Measurements from ENCODE around the gene TNFRSF1A. TPM values are rescaled to one million over a fixed set of nuclear protein-coding genes. Genes with fewer than 3 reads are reported as not detected.
"Not testable (repeated sequence)": the region's sequence is repeated elsewhere in the genome, so short reads cannot be mapped to it uniquely, and the experiment has no call there.

Gene TNFRSF1A
- total RNA-seq, 4 donors from 2014 or later, result 196 to 437 (median 306) TPM

- H3K36me3 ChIP-seq, result no peaks in the 10 kb centered on the region
- H3K4me3 ChIP-seq, result no peak overlapping the region
- TF ChIP-seq POLR2A (IDR thresholded peaks at IDR 0.05) (no peak), EP300 (IDR thresholded peaks at IDR 0.05) (no peak), CTCF (IDR thresholded peaks at IDR 0.05) (no peak)
- 80 to 85% methylated on average over 5 of the region's 5 CpGs for WGBS, 2 donors
- DNase-seq (ENCODE audit: low spot score in 2 of 2), result no peak
- peaks cover 4 to 62% (median 38%) of the 10 kb centered on the region in 4 donors for H3K4me1 ChIP-seq
- H3K27ac ChIP-seq, result peak overlapping the region in 3 of 4 donors; percentile 73 to 99 (median 79)
- no peaks in the 10 kb centered on the region for H3K27me3 ChIP-seq
- H3K9me3 ChIP-seq, result no peaks in the 10 kb centered on the region
Measured at GRCh38 chr12:6346235-6346832, 4.5 kb upstream of the TNFRSF1A start.

GRCh38 chr12:6345319-6346091, 3.6 kb upstream of the TNFRSF1A start:
- 57 to 62% methylated on average over 10 of the region's 10 CpGs for WGBS, 2 donors
- TF ChIP-seq EP300 (IDR thresholded peaks at IDR 0.05) (peak in 1 of 2 donors; percentile 58), CTCF (IDR thresholded peaks at IDR 0.05) (no peak)
- no peak overlapping the region for H3K4me3 ChIP-seq
- no peak for DNase-seq (ENCODE audit: low spot score in 2 of 2)
- H3K27ac ChIP-seq, result peak overlapping the region in 3 of 4 donors; percentile 73 to 99 (median 79)
- H3K36me3 ChIP-seq, result no peaks in the 10 kb centered on the region
- H3K27me3 ChIP-seq, result no peaks in the 10 kb centered on the region
- no peaks in the 10 kb centered on the region for H3K9me3 ChIP-seq
- H3K4me1 ChIP-seq, result peaks cover 4 to 62% (median 38%) of the 10 kb centered on the region in 4 donors

- peaks cover 4 to 72% (median 40%) of the 10 kb centered on the region in 4 donors for H3K4me1 ChIP-seq
- peak overlapping the region in 3 of 4 donors; percentile 99 for H3K27ac ChIP-seq
- not testable (repeated sequence) for H3K27me3 ChIP-seq; H3K4me3 ChIP-seq; H3K36me3 ChIP-seq; H3K9me3 ChIP-seq; DNase-seq (ENCODE audit: low spot score in 2 of 2)
- WGBS, 2 donors, result 94 to 96% methylated on average over 11 of the region's 11 CpGs
Measured at GRCh38 chr12:6344101-6344660, 2.3 kb upstream of the TNFRSF1A start.

GRCh38 chr12:6343518-6343917, 1.6 kb upstream of the TNFRSF1A start:
- Histone ChIP-seq H3K4me3 (no peak overlapping the region), H3K9me3 (no peaks in the 10 kb centered on the region), H3K27ac (peak overlapping the region; percentile 97 to 99 (median 99)), H3K27me3 (no peaks in the 10 kb centered on the region), H3K36me3 (no peaks in the 10 kb centered on the region), H3K4me1 (peaks cover 4 to 79% (median 46%) of the 10 kb centered on the region in 4 donors)
- TF ChIP-seq POLR2A (IDR thresholded peaks at IDR 0.05) (no peak), CTCF (IDR thresholded peaks at IDR 0.05) (no peak), EP300 (IDR thresholded peaks at IDR 0.05) (no peak)
- 21 to 36% methylated on average over 5 of the region's 5 CpGs for WGBS, 2 donors
- no peak for DNase-seq (ENCODE audit: low spot score in 2 of 2)

- peak overlapping the region; percentile 97 to 99 (median 99) for H3K27ac ChIP-seq
- H3K27me3 ChIP-seq, result no peaks in the 10 kb centered on the region
- DNase-seq (ENCODE audit: low spot score in 2 of 2), result no peak
- no peaks in the 10 kb centered on the region for H3K9me3 ChIP-seq
- H3K4me3 ChIP-seq, result peak overlapping the region; percentile 62 to 89 (median 88)
- TF ChIP-seq POLR2A (IDR thresholded peaks at IDR 0.05), result no peak
- TF ChIP-seq EP300 (IDR thresholded peaks at IDR 0.05), result no peak
- 38% methylated on average over 7 of the region's 7 CpGs for WGBS, 2 donors
- no peaks in the 10 kb centered on the region for H3K36me3 ChIP-seq
- peaks cover 4 to 80% (median 51%) of the 10 kb centered on the region in 4 donors for H3K4me1 ChIP-seq
Measured at GRCh38 chr12:6342140-6342889, 439 bp upstream of the TNFRSF1A start.

Measured in tibial nerve (tissue), 4 donors.